Prostate gland (tissue), 2 donors: Measurements from ENCODE around the gene LDB2.

Source experiments
- CTCF ChIP-seq, 4 experiments: fragments of 200-600 bp in 2 of 4; fragments of 450-650 bp in 2 of 4; sonication (generic) in 2 of 4; IDR thresholded peaks; 1 replicate in 3 of 4; 2 replicates in 1 of 4; pipeline ENCODE4 v1.5.1; 2016 to 2019; ENCODE audit warnings: antibody characterized with exemption in 4 of 4, mild to moderate bottlenecking in 2 of 4, moderate library complexity in 2 of 4
- POLR2A ChIP-seq: fragments of 450-650 bp; IDR thresholded peaks from one replicate; pipeline ENCODE4 v1.6.1; 2016; ENCODE audit warnings: antibody characterized with exemption, mild to moderate bottlenecking
- POLR2AphosphoS5 ChIP-seq: sonication (generic); formaldehyde crosslinking; IDR thresholded peaks from one replicate; pipeline ENCODE4 v1.6.1; 2017; ENCODE audit warnings: antibody characterized with exemption

GRCh38 chr4:16496501-16496900 lies 401.9 kb downstream of the LDB2 start:
- TF ChIP-seq CTCF (IDR thresholded peaks at IDR 0.05) (no peak), POLR2A (no peak), POLR2AphosphoS5 (no peak)
